IMR-90 (cell line): ENCODE data around the gene SMIM29. TPM values are rescaled to one million over a fixed set of nuclear protein-coding genes. Genes with fewer than 3 reads are reported as not detected.
A peak's percentile ranks its signal among the peaks of the same experiment; 100 is the strongest.

Experiments used
- ATAC-seq: fragments of 200-7000 bp; cut with Tn5 transposase; 2 replicates; pipeline ENCODE4 v1.9.1; 2020; ENCODE audit warnings: low read depth, mild to moderate bottlenecking, moderate library complexity
- BruUV-seq: library from RNA; stranded (reverse); fragments of 400-500 nt; replicated peaks from 2 replicates; lab custom pipeline; 2021; lab: Mats Ljungman, UMichigan
- CTCF ChIA-PET: fragments of 300-600 bp; formaldehyde crosslinking; extraction: SDS; loops from one replicate; lab custom pipeline; 2021; ENCODE audit warnings: antibody characterized with exemption; lab: Yijun Ruan, JAX
- POLR2A ChIA-PET: fragments of 300-600 bp; sonication (Branson Sonifier 250); formaldehyde crosslinking; loops from one replicate; lab custom pipeline; 2022; ENCODE audit warnings: antibody characterized with exemption; ENCODE audit not compliant: unreplicated experiment; lab: Charles Lee
- DNase-seq: peaks from one replicate; pipeline ENCODE4 v3.0.0; 2013
- H2AFZ ChIP-seq: replicated peaks from 2 replicates; pipeline ENCODE3; 2013; ENCODE audit warnings: low read length, mild to moderate bottlenecking; ENCODE audit not compliant: poor library complexity
- H2AK5ac ChIP-seq: 2 replicates; pipeline ENCODE4 v1.6.1; 2013; ENCODE audit warnings: low read depth, low read length, inconsistent platforms
- H2AK9ac ChIP-seq: replicated peaks from 2 replicates; pipeline ENCODE3; 2013; ENCODE audit warnings: mild to moderate bottlenecking, low read depth, low read length, moderate library complexity; ENCODE audit not compliant: poor library complexity
- H2BK120ac ChIP-seq: 2 replicates; pipeline ENCODE4 v1.6.1; 2013; ENCODE audit warnings: low read depth, low read length, inconsistent platforms
- H2BK15ac ChIP-seq: 3 replicates; pipeline ENCODE4 v1.6.1; 2013; ENCODE audit warnings: low read depth, low read length, inconsistent platforms
- H2BK20ac ChIP-seq: 2 replicates; pipeline ENCODE4 v1.6.1; 2013; ENCODE audit warnings: low read depth, mild to moderate bottlenecking, inconsistent platforms, low read length, moderate library complexity
- H2BK5ac ChIP-seq: 2 replicates; pipeline ENCODE4 v1.6.1; 2013; ENCODE audit warnings: mild to moderate bottlenecking, low read depth, low read length, inconsistent platforms; ENCODE audit not compliant: poor library complexity, severe bottlenecking
- H3K14ac ChIP-seq: replicated peaks from 2 replicates; pipeline ENCODE4 v1.6.1; 2013; ENCODE audit warnings: low read depth, low read length, inconsistent platforms
- H3K18ac ChIP-seq: 2 replicates; pipeline ENCODE4 v1.6.1; 2013; ENCODE audit warnings: low read depth, low read length, control low read depth
- H3K23ac ChIP-seq: 2 replicates; pipeline ENCODE4 v1.6.1; 2013; ENCODE audit warnings: low read depth, low read length, inconsistent platforms
- H3K27ac ChIP-seq: 2 replicates; pipeline ENCODE4 v1.5.1; 2013; ENCODE audit warnings: mild to moderate bottlenecking, control low read depth, low read length; ENCODE audit not compliant: insufficient read depth
- H3K27me3 ChIP-seq: 2 replicates; pipeline ENCODE4 v1.6.1; 2013; ENCODE audit warnings: low read length; ENCODE audit not compliant: control insufficient read depth, insufficient read depth
- H3K36me3 ChIP-seq: 2 replicates; pipeline ENCODE4 v1.6.1; 2013; ENCODE audit warnings: low read length, mixed read lengths; ENCODE audit not compliant: control insufficient read depth, insufficient read depth
- H3K4ac ChIP-seq: 2 replicates; pipeline ENCODE4 v1.6.1; 2013; ENCODE audit warnings: low read depth, low read length, inconsistent platforms
- H3K4me1 ChIP-seq: 2 replicates; pipeline ENCODE4 v1.6.1; 2013; ENCODE audit warnings: low read length, mixed read lengths; ENCODE audit not compliant: control insufficient read depth, insufficient read depth
- H3K4me2 ChIP-seq: 2 replicates; pipeline ENCODE4 v1.6.1; 2013; ENCODE audit warnings: low read depth, mild to moderate bottlenecking, control low read depth, low read length, moderate library complexity
- H3K4me3 ChIP-seq: 2 replicates; pipeline ENCODE4 v1.5.1; 2013; ENCODE audit warnings: low read depth, mild to moderate bottlenecking, control low read depth, low read length, moderate library complexity; ENCODE audit not compliant: insufficient read depth
- H3K56ac ChIP-seq: 2 replicates; pipeline ENCODE4 v1.6.1; 2013; ENCODE audit warnings: low read length, inconsistent platforms; ENCODE audit not compliant: insufficient read depth; ENCODE audit errors: extremely low read depth
- H3K79me1 ChIP-seq, 2 experiments: 2 replicates each; pipeline ENCODE4 v1.6.1; 2013; ENCODE audit warnings: low read length in 2 of 2, inconsistent platforms in 1 of 2, low read depth in 1 of 2
- H3K9ac ChIP-seq: 2 replicates; pipeline ENCODE4 v1.6.1; 2013; ENCODE audit warnings: low read depth, low read length, control low read depth
- H3K9me1 ChIP-seq: 2 replicates; pipeline ENCODE4 v1.6.1; 2013; ENCODE audit warnings: low read length, inconsistent platforms; ENCODE audit not compliant: insufficient read depth
- H3K9me3 ChIP-seq: 2 replicates; pipeline ENCODE4 v1.6.1; 2013; ENCODE audit warnings: low read length; ENCODE audit not compliant: control insufficient read depth, insufficient read depth
- H4K20me1 ChIP-seq: 2 replicates; pipeline ENCODE4 v1.6.1; 2013; ENCODE audit warnings: low read length, inconsistent platforms; ENCODE audit not compliant: insufficient read depth
- H4K5ac ChIP-seq: 2 replicates; pipeline ENCODE4 v1.6.1; 2013; ENCODE audit warnings: mild to moderate bottlenecking, low read depth, low read length, control low read depth
- H4K8ac ChIP-seq, 2 experiments: 2 replicates each; pipeline ENCODE4 v1.6.1; 2013; ENCODE audit warnings: low read depth in 2 of 2, low read length in 2 of 2, control low read depth in 1 of 2, inconsistent platforms in 1 of 2
- H4K91ac ChIP-seq: 2 replicates; pipeline ENCODE4 v1.6.1; 2013; ENCODE audit warnings: low read depth, low read length, inconsistent platforms; ENCODE audit not compliant: insufficient read depth
- RAD21 ChIP-seq: IDR thresholded peaks from 2 replicates; pipeline ENCODE4 v1.6.1; 2012; ENCODE audit warnings: low read length, improper control_type of control experiment
- WGBS, 2 experiments: methylation state at CpG; one replicate each; pipeline versions ENCODE4 v1.1.5 to v1.1.7; 2013; ENCODE audit warnings: missing lambda C conversion rate in 2 of 2; ENCODE audit not compliant: insufficient read length in 1 of 2; ENCODE audit errors: extremely low coverage in 2 of 2; 5-methylcytosine and 5-hydroxymethylcytosine counted together
- dilution Hi-C: fragments of 300-500 bp; cut with HindIII; formaldehyde crosslinking; loops from one replicate; pipeline ENCODE4 v1.14.3; 2018; ENCODE audit warnings: low sequenced_read_pairs; ENCODE audit not compliant: unreplicated experiment
- in situ Hi-C: fragments of 300-500 bp; cut with MboI; formaldehyde crosslinking; loops from 3 replicates; pipeline ENCODE4 v1.14.3; 2019; ENCODE audit warnings: low sequenced_read_pairs, inconsistent platforms, mixed read lengths
- intact Hi-C: fragments of 100-400 bp; cut with micrococcal nuclease; formaldehyde crosslinking; loops from 2 replicates; pipeline ENCODE4 v1.10.0; 2022
- polyA plus RNA-seq, 3 experiments: library from polyadenylated mRNA; depleted of rRNA; stranded (reverse); fragments of >200 nt; gene quantifications; 2 replicates each; pipeline ENCODE4 v1.2.3, GENCODE V29; 2012; ENCODE audit warnings: low replicate concordance in 1 of 3
- total RNA-seq: library from RNA; depleted of rRNA; stranded (reverse); fragments of >200 nt; gene quantifications from 2 replicates; pipeline ENCODE4 v1.2.3, GENCODE V29; 2012
- TF ChIP-seq, protein P1 (sequence below): fragments of 150-350 bp; IDR thresholded peaks from 2 replicates; pipeline ENCODE4 v1.6.1; 2016; ENCODE audit warnings: low read depth, mild to moderate bottlenecking, low read length, moderate library complexity, borderline replicate concordance
- TF ChIP-seq, protein P2 (sequence below): conservative IDR thresholded peaks from 2 replicates; pipeline ENCODE4 v1.5.1; 2012; ENCODE audit warnings: mild to moderate bottlenecking, low read depth, low read length, improper control_type of control experiment

SMIM29 gene
- total and polyA plus RNA-seq, 2 of the 4 experiments (the other 2 are of a cell fraction) = 8.4 to 28.9 TPM

DNA sequence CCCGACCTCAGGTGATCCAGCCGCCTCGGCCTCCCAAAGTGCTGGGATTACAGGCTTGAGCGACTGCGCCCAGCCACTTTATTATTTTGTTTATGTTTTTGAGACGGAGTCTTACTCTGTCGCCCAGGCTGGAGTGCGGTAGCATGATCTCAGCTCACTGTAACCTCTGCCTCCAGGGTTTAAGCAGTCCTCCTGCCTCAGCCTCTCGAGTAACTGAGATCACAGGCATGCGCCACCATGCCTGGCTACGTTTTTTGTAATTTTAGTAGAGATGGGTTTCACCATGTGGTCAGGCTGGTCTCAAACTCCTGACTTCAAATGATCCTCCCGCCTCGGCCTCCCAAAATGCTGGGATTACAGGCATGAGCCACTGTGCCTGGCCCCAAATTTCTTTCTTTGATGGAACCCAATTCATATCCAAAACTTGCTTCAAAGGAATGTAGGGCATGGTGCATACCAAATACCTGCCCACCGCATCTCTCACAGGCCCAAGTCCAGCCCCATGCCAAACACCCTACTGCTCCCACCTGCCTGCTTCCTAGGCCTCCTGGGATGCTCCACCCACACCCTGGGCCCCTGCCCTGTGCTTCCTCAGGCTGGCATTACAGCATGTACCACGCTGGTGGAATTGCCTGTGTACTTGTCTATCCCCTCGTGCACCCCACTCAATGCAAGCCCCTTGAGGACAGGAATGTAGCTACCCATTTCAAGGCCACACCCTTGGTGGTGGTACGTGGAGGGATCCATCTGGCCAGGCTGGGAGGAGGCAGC is 17.1 kb downstream of the SMIM29 start (continued):
- TF ChIP-seq, protein P1, sequence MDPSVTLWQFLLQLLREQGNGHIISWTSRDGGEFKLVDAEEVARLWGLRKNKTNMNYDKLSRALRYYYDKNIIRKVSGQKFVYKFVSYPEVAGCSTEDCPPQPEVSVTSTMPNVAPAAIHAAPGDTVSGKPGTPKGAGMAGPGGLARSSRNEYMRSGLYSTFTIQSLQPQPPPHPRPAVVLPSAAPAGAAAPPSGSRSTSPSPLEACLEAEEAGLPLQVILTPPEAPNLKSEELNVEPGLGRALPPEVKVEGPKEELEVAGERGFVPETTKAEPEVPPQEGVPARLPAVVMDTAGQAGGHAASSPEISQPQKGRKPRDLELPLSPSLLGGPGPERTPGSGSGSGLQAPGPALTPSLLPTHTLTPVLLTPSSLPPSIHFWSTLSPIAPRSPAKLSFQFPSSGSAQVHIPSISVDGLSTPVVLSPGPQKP = no peak

DNA sequence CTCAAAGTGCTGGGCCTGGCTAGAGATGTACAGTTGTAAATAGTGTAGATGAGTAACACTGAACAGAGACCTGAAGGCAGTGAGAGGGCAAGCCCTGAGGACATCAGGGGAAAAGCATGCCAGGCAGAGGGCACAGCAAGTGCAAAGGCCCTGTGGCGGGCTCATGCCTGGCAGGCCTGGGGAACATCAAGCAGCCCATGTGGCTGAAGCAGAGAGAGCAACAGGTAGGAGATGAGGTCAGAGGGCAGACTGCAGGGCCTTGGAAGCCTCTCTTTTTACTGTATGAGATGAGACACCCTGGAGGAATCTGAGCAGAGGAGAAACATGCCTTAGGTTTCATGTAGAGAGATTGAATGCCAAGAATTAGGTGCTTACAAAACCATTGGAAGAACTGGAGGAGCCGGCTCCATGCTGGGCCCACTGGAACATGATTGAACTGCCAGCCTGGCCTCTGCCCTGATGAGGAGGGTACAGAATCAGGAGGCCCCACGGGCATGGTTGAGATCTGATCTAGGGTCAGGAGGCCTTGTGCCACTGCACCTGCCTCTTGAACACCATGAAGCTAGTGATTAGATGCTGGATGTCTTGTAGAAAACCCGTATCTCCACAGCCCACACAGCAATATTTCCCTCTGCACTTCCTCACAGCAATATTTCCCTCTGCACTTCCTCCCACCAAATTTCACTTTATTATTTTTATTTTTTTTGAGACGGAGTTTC is 18.0 kb downstream of the SMIM29 start:
- Histone ChIP-seq H3K9me3 (no peaks in the 10 kb centered on the region), H3K27me3 (no peaks in the 10 kb centered on the region), H4K8ac (no peak overlapping the region), H2BK5ac (peak overlapping the region; percentile 55), H3K23ac (peak overlapping the region; percentile 18; the same call in 1 of the 2 replicates), H2BK120ac (peak overlapping the region; percentile 11; the same call in 1 of the 2 replicates), H2AFZ (no peak overlapping the region), H3K14ac (no peak overlapping the region), H3K18ac (peak overlapping the region; percentile 49; the same call in 1 of the 2 replicates), H3K4me1 (peaks cover 10% of the 10 kb centered on the region), H2AK5ac (peak overlapping the region; percentile 43; the same call in 1 of the 2 replicates), H3K9ac (no peak overlapping the region), H3K9me1 (peaks cover 4% of the 10 kb centered on the region; the same call in 1 of the 2 replicates), H4K91ac (no peak overlapping the region), H2BK15ac (no peak overlapping the region), H2AK9ac (no peak overlapping the region), H3K27ac (no peak overlapping the region), H3K4me2 (no peak overlapping the region), H3K79me1 (no peaks in the 10 kb centered on the region), H4K5ac (no peak overlapping the region), H4K20me1 (no peaks in the 10 kb centered on the region), H3K56ac (no peak overlapping the region), H3K4me3 (no peak overlapping the region), H3K36me3 (no peaks in the 10 kb centered on the region), H3K4ac (no peak overlapping the region), H2BK20ac (peak overlapping the region; percentile 51; the same call in 1 of the 2 replicates)
- CTCF ChIA-PET = no interaction called here
- 100% methylated on average over 4 of the region's 5 CpGs; no CpG with 5 or more reads in 1 of the 2 experiments for WGBS, 2 experiments
- POLR2A ChIA-PET = no interaction called here
- DNase-seq (no peak), ATAC-seq (peak; percentile 47)
- in situ Hi-C loops = no loop called here
- dilution Hi-C loops = no loop called here
- TF ChIP-seq RAD21 = no peak
- TF ChIP-seq, protein P2, sequence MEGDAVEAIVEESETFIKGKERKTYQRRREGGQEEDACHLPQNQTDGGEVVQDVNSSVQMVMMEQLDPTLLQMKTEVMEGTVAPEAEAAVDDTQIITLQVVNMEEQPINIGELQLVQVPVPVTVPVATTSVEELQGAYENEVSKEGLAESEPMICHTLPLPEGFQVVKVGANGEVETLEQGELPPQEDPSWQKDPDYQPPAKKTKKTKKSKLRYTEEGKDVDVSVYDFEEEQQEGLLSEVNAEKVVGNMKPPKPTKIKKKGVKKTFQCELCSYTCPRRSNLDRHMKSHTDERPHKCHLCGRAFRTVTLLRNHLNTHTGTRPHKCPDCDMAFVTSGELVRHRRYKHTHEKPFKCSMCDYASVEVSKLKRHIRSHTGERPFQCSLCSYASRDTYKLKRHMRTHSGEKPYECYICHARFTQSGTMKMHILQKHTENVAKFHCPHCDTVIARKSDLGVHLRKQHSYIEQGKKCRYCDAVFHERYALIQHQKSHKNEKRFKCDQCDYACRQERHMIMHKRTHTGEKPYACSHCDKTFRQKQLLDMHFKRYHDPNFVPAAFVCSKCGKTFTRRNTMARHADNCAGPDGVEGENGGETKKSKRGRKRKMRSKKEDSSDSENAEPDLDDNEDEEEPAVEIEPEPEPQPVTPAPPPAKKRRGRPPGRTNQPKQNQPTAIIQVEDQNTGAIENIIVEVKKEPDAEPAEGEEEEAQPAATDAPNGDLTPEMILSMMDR = no peak
- BruUV-seq = no TSS peak
- intact Hi-C loops = no loop called here
